Peyer's patch (tissue), 4 donors: ENCODE results near the gene GPATCH1. TPM values are rescaled to one million over a fixed set of nuclear protein-coding genes. Genes with fewer than 3 reads are reported as not detected.
A peak's percentile ranks its signal among the peaks of the same experiment; 100 is the strongest.

ENCODE experiments used
- DNase-seq, 3 donors: peaks; one replicate each; pipeline ENCODE4 v3.0.0-alpha.2; 2017 to 2019
- H3K27ac ChIP-seq, 4 donors: fragments of 200-600 bp; sonication (generic); one replicate each; pipeline ENCODE4 v1.5.1; 2016 to 2019
- H3K27me3 ChIP-seq, 2 donors: fragments of 200-600 bp; sonication (generic); one replicate each; pipeline ENCODE4 v1.5.1; 2019
- H3K36me3 ChIP-seq, 3 donors: fragments of 200-600 bp; sonication (generic); one replicate each; pipeline ENCODE4 v1.5.1; 2016 to 2019
- H3K4me1 ChIP-seq, 4 donors: fragments of 200-600 bp; sonication (generic); one replicate each; pipeline ENCODE4 v1.5.1; 2016 to 2019
- H3K4me3 ChIP-seq, 4 donors: fragments of 200-600 bp; sonication (generic); 1 replicate in 3 of 4; 2 replicates in 1 of 4; pipeline ENCODE4 v1.5.1; 2016 to 2019; ENCODE audit warnings: mild to moderate bottlenecking in 1 of 4
- H3K9me3 ChIP-seq, 4 donors: fragments of 200-600 bp; sonication (generic); one replicate each; pipeline ENCODE4 v1.5.1; 2016 to 2019; ENCODE audit warnings: mild to moderate bottlenecking in 1 of 4
- POLR2A ChIP-seq, 2 donors: fragments of 450-650 bp; IDR thresholded peaks; one replicate each; pipeline ENCODE4 v1.5.1; 2017; ENCODE audit warnings: antibody characterized with exemption in 2 of 2, mild to moderate bottlenecking in 2 of 2, moderate library complexity in 2 of 2
- total RNA-seq, 4 donors: library from RNA; depleted of rRNA; stranded (reverse); fragments of >200 nt; gene quantifications; one replicate each; pipeline ENCODE4 v1.1.0, GENCODE V29; 2016
- TF ChIP-seq, protein P1 (sequence below), 6 experiments: fragments of 450-650 bp in 4 of 6; fragments of 200-600 bp in 2 of 6; sonication (generic) in 1 of 6; IDR thresholded peaks; one replicate each; pipeline ENCODE4 v1.5.1; 2017 to 2019; ENCODE audit warnings: antibody characterized with exemption in 6 of 6, mild to moderate bottlenecking in 3 of 6, moderate library complexity in 1 of 6

GPATCH1 gene
- total RNA-seq, 4 donors from 2014 or later, result 10.2 to 28.9 (median 19.5) TPM

- peaks cover 0 to 35% (median 0%) of the 10 kb centered on the region in 3 donors for H3K36me3 ChIP-seq
- no peak for DNase-seq
- peaks cover 0 to 7% (median 4%) of the 10 kb centered on the region in 4 donors for H3K4me1 ChIP-seq
- no peak overlapping the region for H3K4me3 ChIP-seq
- no peaks in the 10 kb centered on the region for H3K9me3 ChIP-seq
- H3K27me3 ChIP-seq, result no peaks in the 10 kb centered on the region
- no peak for TF ChIP-seq POLR2A (IDR thresholded peaks at IDR 0.05)
- TF ChIP-seq, protein P1, sequence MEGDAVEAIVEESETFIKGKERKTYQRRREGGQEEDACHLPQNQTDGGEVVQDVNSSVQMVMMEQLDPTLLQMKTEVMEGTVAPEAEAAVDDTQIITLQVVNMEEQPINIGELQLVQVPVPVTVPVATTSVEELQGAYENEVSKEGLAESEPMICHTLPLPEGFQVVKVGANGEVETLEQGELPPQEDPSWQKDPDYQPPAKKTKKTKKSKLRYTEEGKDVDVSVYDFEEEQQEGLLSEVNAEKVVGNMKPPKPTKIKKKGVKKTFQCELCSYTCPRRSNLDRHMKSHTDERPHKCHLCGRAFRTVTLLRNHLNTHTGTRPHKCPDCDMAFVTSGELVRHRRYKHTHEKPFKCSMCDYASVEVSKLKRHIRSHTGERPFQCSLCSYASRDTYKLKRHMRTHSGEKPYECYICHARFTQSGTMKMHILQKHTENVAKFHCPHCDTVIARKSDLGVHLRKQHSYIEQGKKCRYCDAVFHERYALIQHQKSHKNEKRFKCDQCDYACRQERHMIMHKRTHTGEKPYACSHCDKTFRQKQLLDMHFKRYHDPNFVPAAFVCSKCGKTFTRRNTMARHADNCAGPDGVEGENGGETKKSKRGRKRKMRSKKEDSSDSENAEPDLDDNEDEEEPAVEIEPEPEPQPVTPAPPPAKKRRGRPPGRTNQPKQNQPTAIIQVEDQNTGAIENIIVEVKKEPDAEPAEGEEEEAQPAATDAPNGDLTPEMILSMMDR (IDR thresholded peaks at IDR 0.05), result no peak
- no peak overlapping the region for H3K27ac ChIP-seq
Measured at GRCh38 chr19:33086955-33087354, 6.0 kb downstream of the GPATCH1 start.

DNA sequence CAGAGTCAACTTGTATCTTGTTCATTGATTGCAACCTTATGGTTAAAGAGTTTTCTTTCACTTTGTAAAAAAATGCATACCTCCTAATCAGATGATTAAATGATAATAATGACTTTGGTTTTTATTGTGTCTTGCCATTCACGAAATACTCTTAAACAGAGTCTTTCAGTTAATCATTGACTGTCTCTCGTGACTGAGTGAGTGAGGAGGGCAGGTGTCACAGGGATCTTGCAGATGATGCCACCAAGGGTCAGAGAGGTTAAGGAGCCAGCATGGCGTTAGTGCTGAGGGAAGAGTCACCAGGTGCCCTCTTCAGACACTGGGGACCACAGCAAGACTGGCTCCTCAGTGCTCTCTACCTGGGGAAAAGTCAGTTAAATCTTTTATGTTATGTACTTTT is 8.0 kb downstream of the GPATCH1 start:
- peaks cover 0 to 50% (median 0%) of the 10 kb centered on the region in 3 donors for H3K36me3 ChIP-seq
- H3K4me1 ChIP-seq, result no peaks in the 10 kb centered on the region
- no peaks in the 10 kb centered on the region for H3K27me3 ChIP-seq
- H3K27ac ChIP-seq, result no peak overlapping the region
- DNase-seq, result peak in 1 of 3 donors; percentile 58
- TF ChIP-seq, protein P1 (IDR thresholded peaks at IDR 0.05), result no peak
- TF ChIP-seq POLR2A (IDR thresholded peaks at IDR 0.05), result no peak
- H3K9me3 ChIP-seq, result no peaks in the 10 kb centered on the region
- H3K4me3 ChIP-seq, result no peak overlapping the region

GRCh38 chr19:33090179-33090578 is 9.2 kb downstream of the GPATCH1 start:
- no peak overlapping the region for H3K27ac ChIP-seq
- H3K4me3 ChIP-seq, result no peak overlapping the region
- peaks cover 0 to 7% (median 0%) of the 10 kb centered on the region in 4 donors for H3K4me1 ChIP-seq
- no peak for DNase-seq
- no peaks in the 10 kb centered on the region for H3K9me3 ChIP-seq
- peaks cover 0 to 60% (median 0%) of the 10 kb centered on the region in 3 donors for H3K36me3 ChIP-seq
- H3K27me3 ChIP-seq, result no peaks in the 10 kb centered on the region
- no peak for TF ChIP-seq POLR2A (IDR thresholded peaks at IDR 0.05)
- TF ChIP-seq, protein P1 (IDR thresholded peaks at IDR 0.05), result no peak

DNA sequence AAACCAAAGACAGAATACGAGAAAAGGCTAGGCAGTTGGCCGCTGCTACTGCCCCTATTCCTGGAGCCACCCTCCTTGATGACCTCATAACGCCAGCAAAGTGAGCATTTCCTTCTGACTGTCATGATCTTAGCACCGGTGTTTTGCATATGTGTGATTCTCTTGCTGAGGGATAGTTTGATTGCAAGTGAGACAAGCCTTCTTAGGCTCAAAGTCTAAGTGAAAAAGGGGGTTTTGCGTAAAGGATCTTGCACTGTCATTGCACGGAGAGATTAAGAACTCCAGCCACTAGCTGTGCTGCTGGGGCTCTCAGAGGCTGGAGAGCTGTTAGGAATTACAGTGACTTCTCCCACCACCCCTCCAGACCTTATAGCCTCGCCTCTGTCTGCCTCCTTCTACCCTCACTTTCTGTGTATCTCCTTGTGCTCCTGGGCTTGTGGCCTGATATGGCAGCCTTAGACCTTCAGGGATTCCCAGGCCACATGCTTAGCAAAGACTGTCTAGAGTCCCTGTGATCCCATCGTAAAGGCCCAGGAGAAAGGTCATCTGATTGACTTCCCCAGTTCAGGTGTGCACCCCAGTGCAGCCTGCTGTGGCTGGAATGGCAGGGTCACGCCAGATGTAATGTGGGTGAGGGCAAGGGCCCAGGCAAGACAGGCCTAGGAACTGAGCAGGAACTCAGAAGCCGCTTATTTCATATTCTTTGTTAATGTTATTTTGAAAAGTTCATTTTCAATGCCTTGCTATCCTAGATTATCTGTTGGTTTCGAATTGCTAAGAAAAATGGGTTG is 12.6 kb downstream of the GPATCH1 start:
- Histone ChIP-seq H3K4me3 (no peak overlapping the region), H3K9me3 (no peaks in the 10 kb centered on the region), H3K36me3 (peaks cover 0 to 76% (median 0%) of the 10 kb centered on the region in 3 donors), H3K4me1 (peaks cover 0 to 7% (median 0%) of the 10 kb centered on the region in 4 donors), H3K27ac (no peak overlapping the region), H3K27me3 (no peaks in the 10 kb centered on the region)
- TF ChIP-seq, protein P1 (IDR thresholded peaks at IDR 0.05), result no peak
- no peak for TF ChIP-seq POLR2A (IDR thresholded peaks at IDR 0.05)
- no peak for DNase-seq

DNA sequence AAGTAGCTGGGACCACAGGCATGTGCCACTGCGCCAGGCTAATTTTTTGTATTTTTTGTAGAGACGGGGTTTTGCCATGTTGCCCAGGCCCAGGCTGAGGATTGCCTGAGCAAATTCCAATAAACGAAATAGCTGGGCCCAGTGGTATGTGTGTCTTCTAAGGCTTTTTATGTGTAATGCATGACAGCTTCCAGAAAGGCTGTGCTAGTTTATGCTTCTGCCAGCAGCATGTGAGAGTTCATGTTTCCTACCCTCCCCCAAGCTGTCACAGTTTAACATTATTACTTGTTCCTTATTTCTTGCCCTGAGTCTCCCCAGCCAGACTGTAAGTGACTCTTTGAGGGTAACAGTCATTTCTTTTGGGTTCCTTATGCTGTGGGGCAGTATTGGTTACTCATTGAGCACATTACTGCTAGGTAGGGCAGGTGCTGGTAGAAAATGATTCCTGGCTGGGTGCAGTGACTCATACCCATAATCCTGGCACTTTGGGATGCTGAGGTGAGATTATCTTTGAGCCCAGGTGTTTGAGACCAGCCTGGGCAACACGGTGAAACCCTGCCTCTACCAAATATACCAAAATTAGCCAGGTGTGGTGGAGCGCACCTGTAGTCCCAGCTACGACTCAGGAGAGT is 13.6 kb downstream of the GPATCH1 start:
- peaks cover 0 to 7% (median 0%) of the 10 kb centered on the region in 4 donors for H3K4me1 ChIP-seq
- H3K36me3 ChIP-seq, result peaks cover 0 to 68% (median 0%) of the 10 kb centered on the region in 3 donors
- no peak for TF ChIP-seq POLR2A (IDR thresholded peaks at IDR 0.05)
- TF ChIP-seq, protein P1 (IDR thresholded peaks at IDR 0.05), result no peak
- peak in 1 of 3 donors; percentile 53 for DNase-seq
- no peaks in the 10 kb centered on the region for H3K9me3 ChIP-seq
- H3K27me3 ChIP-seq, result no peaks in the 10 kb centered on the region
- H3K27ac ChIP-seq, result peak overlapping the region in 1 of 4 donors; percentile 47
- no peak overlapping the region for H3K4me3 ChIP-seq
